CD14-positive monocyte (primary cell): ENCODE measurements around the gene TENT4A. TPM values are rescaled to one million over a fixed set of nuclear protein-coding genes. Genes with fewer than 3 reads are reported as not detected.
A peak's percentile ranks its signal among the peaks of the same experiment; 100 is the strongest.

Experiments used
- DNase-seq, 3 donors: peaks; one replicate each; pipeline ENCODE4 v3.0.0-alpha.2; 2011 to 2022
- H2AFZ ChIP-seq: 2 replicates; pipeline ENCODE4 v1.6.0; 2012; ENCODE audit warnings: mild to moderate bottlenecking, low read depth, low read length, inconsistent platforms; ENCODE audit not compliant: insufficient read depth, poor library complexity, severe bottlenecking
- H3K27ac ChIP-seq, 2 donors: 1 replicate in 1 of 2; 2 replicates in 1 of 2; pipeline ENCODE4 v1.5.1; 2012 to 2013; ENCODE audit warnings: low read length in 2 of 2, control low read depth in 1 of 2, inconsistent platforms in 1 of 2, low read depth in 1 of 2, mild to moderate bottlenecking in 1 of 2
- H3K27me3 ChIP-seq, 2 donors: one replicate each; pipeline versions ENCODE4 v1.6.0 to v1.6.1; 2011 to 2013; ENCODE audit warnings: low read length in 2 of 2; ENCODE audit not compliant: control insufficient read depth in 2 of 2, insufficient read depth in 2 of 2
- H3K36me3 ChIP-seq, 2 donors: replicated peaks in 1 of 2; 1 replicate in 1 of 2; 2 replicates in 1 of 2; pipeline versions ENCODE4 v1.5.1 to v1.6.1; 2012 to 2013; ENCODE audit warnings: low read length in 2 of 2, control low read depth in 1 of 2, inconsistent platforms in 1 of 2, mild to moderate bottlenecking in 1 of 2; ENCODE audit not compliant: insufficient read depth in 2 of 2, control insufficient read depth in 1 of 2
- H3K4me1 ChIP-seq, 2 donors: 1 replicate in 1 of 2; 2 replicates in 1 of 2; pipeline versions ENCODE4 v1.5.1 to v1.6.1; 2012 to 2013; ENCODE audit warnings: low read length in 2 of 2, control low read depth in 1 of 2, inconsistent platforms in 1 of 2, mild to moderate bottlenecking in 1 of 2, moderate library complexity in 1 of 2; ENCODE audit not compliant: insufficient read depth in 2 of 2, control insufficient read depth in 1 of 2
- H3K4me2 ChIP-seq: replicated peaks from 2 replicates; pipeline ENCODE3; 2012; ENCODE audit warnings: low read length, moderate library complexity, mild to moderate bottlenecking; ENCODE audit not compliant: poor library complexity, severe bottlenecking; ENCODE audit errors: extremely low read depth
- H3K4me3 ChIP-seq, 3 experiments: fragments of 200-600 bp in 1 of 3; sonication (generic) in 1 of 3; replicated peaks in 1 of 3; 1 replicate in 2 of 3; 2 replicates in 1 of 3; pipeline ENCODE4 v1.5.1; 2011 to 2013; ENCODE audit warnings: low read length in 3 of 3, mild to moderate bottlenecking in 3 of 3, control low read depth in 2 of 3, low read depth in 2 of 3, inconsistent platforms in 1 of 3, moderate library complexity in 1 of 3
- H3K79me2 ChIP-seq: 2 replicates; pipeline ENCODE4 v1.6.0; 2012; ENCODE audit warnings: mild to moderate bottlenecking, control low read depth, inconsistent platforms, low read length, moderate library complexity; ENCODE audit not compliant: insufficient read depth
- H3K9ac ChIP-seq: 2 replicates; pipeline ENCODE4 v1.6.0; 2017; ENCODE audit warnings: low read length, mild to moderate bottlenecking; ENCODE audit not compliant: insufficient read depth, poor library complexity, severe bottlenecking
- H3K9me3 ChIP-seq, 2 donors: replicated peaks in 1 of 2; 1 replicate in 1 of 2; 2 replicates in 1 of 2; pipeline versions ENCODE4 v1.5.1 to v1.6.1; 2012 to 2013; ENCODE audit warnings: low read length in 2 of 2, control low read depth in 1 of 2; ENCODE audit not compliant: control insufficient read depth in 1 of 2, insufficient read depth in 1 of 2
- H4K20me1 ChIP-seq: 2 replicates; pipeline ENCODE4 v1.6.0; 2012; ENCODE audit warnings: mild to moderate bottlenecking, low read length, control low read depth, moderate library complexity; ENCODE audit not compliant: insufficient read depth
- H3K27ac Mint-ChIP-seq, 7 donors: one replicate each; pipeline ENCODE4 v1.8.0; 2020; ENCODE audit warnings: mild to moderate bottlenecking in 7 of 7, mixed read lengths in 7 of 7, moderate library complexity in 6 of 7, inconsistent platforms in 2 of 7
- H3K27me3 Mint-ChIP-seq, 3 donors: one replicate each; pipeline ENCODE4 v1.8.0; 2021 to 2022; ENCODE audit warnings: low read depth in 3 of 3, mild to moderate bottlenecking in 3 of 3, mixed read lengths in 3 of 3, moderate library complexity in 3 of 3, inconsistent platforms in 1 of 3
- H3K36me3 Mint-ChIP-seq, 2 donors: one replicate each; pipeline ENCODE4 v1.8.0; 2020; ENCODE audit warnings: mixed read lengths in 2 of 2, inconsistent platforms in 1 of 2, mild to moderate bottlenecking in 1 of 2
- H3K4me1 Mint-ChIP-seq: one replicate; pipeline ENCODE4 v1.8.0; 2020; ENCODE audit warnings: mild to moderate bottlenecking, mixed read lengths
- H3K4me3 Mint-ChIP-seq, 2 donors: one replicate each; pipeline ENCODE4 v1.8.0; 2020; ENCODE audit warnings: mild to moderate bottlenecking in 2 of 2, mixed read lengths in 2 of 2, moderate library complexity in 1 of 2
- H3K9me3 Mint-ChIP-seq, 7 donors: one replicate each; pipeline ENCODE4 v1.8.0; 2020 to 2022; ENCODE audit warnings: mixed read lengths in 7 of 7, mild to moderate bottlenecking in 6 of 7, moderate library complexity in 6 of 7, inconsistent platforms in 2 of 7
- CTCF ChIP-seq: fragments of 200-600 bp; IDR thresholded peaks from one replicate; pipeline ENCODE4 v1.8.0; 2022; ENCODE audit warnings: antibody characterized with exemption, mild to moderate bottlenecking
- WGBS: methylation state at CpG from one replicate; pipeline ENCODE4 v1.1.5; 2013; ENCODE audit warnings: missing lambda C conversion rate; ENCODE audit not compliant: insufficient coverage; 5-methylcytosine and 5-hydroxymethylcytosine counted together
- intact Hi-C, 2 donors: fragments of 100-400 bp; cut with micrococcal nuclease; formaldehyde crosslinking; loops; one replicate each; pipeline versions ENCODE4 v1.15.0 to v1.15.1; 2023
- polyA plus RNA-seq, 3 donors: library from polyadenylated mRNA; depleted of rRNA in 1 of 3; unstranded in 2 of 3; stranded (reverse) in 1 of 3; fragments of 300-500 nt in 2 of 3; fragments of >200 nt in 1 of 3; fragmentation: Illumina TruSeq in 2 of 3; gene quantifications; 1 replicate in 2 of 3; 2 replicates in 1 of 3; pipeline ENCODE4 v1.2.3, GENCODE V29; 2012 to 2021

TENT4A gene
- polyA plus RNA-seq, 3 donors = 0.17 to 15.6 (median 0.44) TPM

- no peak for DNase-seq
- TF ChIP-seq CTCF = no peak
- H3K9ac ChIP-seq = no peak overlapping the region
- 100% methylated on average over 3 of the region's 11 CpGs for WGBS
- peaks cover 11% of the 10 kb centered on the region for H4K20me1 ChIP-seq
- no peak overlapping the region for H3K4me3 Mint-ChIP-seq
- H3K4me2 ChIP-seq = no peak overlapping the region
- H3K4me3 ChIP-seq = no peak overlapping the region
- intact Hi-C loops = no loop called here
- H3K27ac ChIP-seq = no peak overlapping the region
- H3K4me1 Mint-ChIP-seq = no peaks in the 10 kb centered on the region
- H3K9me3 ChIP-seq = no peaks in the 10 kb centered on the region
- H3K27me3 ChIP-seq = no peaks in the 10 kb centered on the region
- peaks cover 10% of the 10 kb centered on the region for H3K79me2 ChIP-seq
- no peaks in the 10 kb centered on the region for H3K9me3 Mint-ChIP-seq
- no peak overlapping the region for H2AFZ ChIP-seq
- H3K27ac Mint-ChIP-seq = no peak overlapping the region
- peaks cover 0 to 2% (median 2%) of the 10 kb centered on the region in 3 donors for H3K27me3 Mint-ChIP-seq
- H3K36me3 Mint-ChIP-seq = peaks cover 87 to 94% of the 10 kb centered on the region in 2 donors
- no peaks in the 10 kb centered on the region for H3K4me1 ChIP-seq
- peaks cover 88 to 100% of the 10 kb centered on the region in 2 donors for H3K36me3 ChIP-seq
Measured at GRCh38 chr5:6752782-6753181, 39.5 kb downstream of the TENT4A start.

GRCh38 chr5:6753851-6754250 is 40.6 kb downstream of the TENT4A start:
- Mint-ChIP-seq H3K27ac (peak overlapping the region in 2 of 7 donors; percentile 20 to 57), H3K4me3 (no peak overlapping the region), H3K4me1 (no peaks in the 10 kb centered on the region), H3K27me3 (peaks cover 0 to 2% (median 2%) of the 10 kb centered on the region in 3 donors), H3K36me3 (peaks cover 82 to 92% of the 10 kb centered on the region in 2 donors), H3K9me3 (no peaks in the 10 kb centered on the region)
- H3K27me3 ChIP-seq = no peaks in the 10 kb centered on the region
- no peak for DNase-seq
- no peaks in the 10 kb centered on the region for H3K79me2 ChIP-seq
- no peaks in the 10 kb centered on the region for H3K9me3 ChIP-seq
- no peak overlapping the region for H3K4me2 ChIP-seq
- 96% methylated on average over 10 of the region's 11 CpGs for WGBS
- no peak overlapping the region for H2AFZ ChIP-seq
- H4K20me1 ChIP-seq = peaks cover 5% of the 10 kb centered on the region
- H3K4me1 ChIP-seq = no peaks in the 10 kb centered on the region
- no peak overlapping the region for H3K4me3 ChIP-seq
- no peak overlapping the region for H3K27ac ChIP-seq
- intact Hi-C loops = no loop called here
- peaks cover 84 to 100% of the 10 kb centered on the region in 2 donors for H3K36me3 ChIP-seq
- no peak for TF ChIP-seq CTCF
- no peak overlapping the region for H3K9ac ChIP-seq
